NCI-H748 (cell line): Measurements from ENCODE around the gene CCDC112.
A peak's percentile ranks its signal among the peaks of the same experiment; 100 is the strongest.
"Not testable (repeated sequence)": the region's sequence is repeated elsewhere in the genome, so short reads cannot be mapped to it uniquely, and the experiment has no call there.

Source experiments
- DNase-seq: peaks from one replicate; lab custom pipeline; 2025; ENCODE audit not compliant: unreplicated experiment; lab: John Stamatoyannopoulos, UW

The CCDC112 gene

DNA sequence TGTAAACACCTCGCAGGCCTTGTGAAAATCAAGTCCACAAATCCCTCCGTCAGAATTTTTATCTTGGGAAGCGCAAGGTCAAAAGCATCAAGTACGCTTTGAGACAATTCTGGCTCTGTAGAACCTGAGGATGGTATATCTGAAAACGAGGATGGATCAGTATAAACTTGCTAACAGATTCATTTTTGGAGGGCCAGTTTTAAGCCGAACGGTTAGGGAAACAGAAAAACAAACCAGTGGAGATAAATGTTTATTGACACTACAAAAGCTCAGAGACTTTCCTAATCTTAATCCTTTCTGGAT is 33.4 kb downstream of the CCDC112 start:
- DNase-seq = no peak

DNA sequence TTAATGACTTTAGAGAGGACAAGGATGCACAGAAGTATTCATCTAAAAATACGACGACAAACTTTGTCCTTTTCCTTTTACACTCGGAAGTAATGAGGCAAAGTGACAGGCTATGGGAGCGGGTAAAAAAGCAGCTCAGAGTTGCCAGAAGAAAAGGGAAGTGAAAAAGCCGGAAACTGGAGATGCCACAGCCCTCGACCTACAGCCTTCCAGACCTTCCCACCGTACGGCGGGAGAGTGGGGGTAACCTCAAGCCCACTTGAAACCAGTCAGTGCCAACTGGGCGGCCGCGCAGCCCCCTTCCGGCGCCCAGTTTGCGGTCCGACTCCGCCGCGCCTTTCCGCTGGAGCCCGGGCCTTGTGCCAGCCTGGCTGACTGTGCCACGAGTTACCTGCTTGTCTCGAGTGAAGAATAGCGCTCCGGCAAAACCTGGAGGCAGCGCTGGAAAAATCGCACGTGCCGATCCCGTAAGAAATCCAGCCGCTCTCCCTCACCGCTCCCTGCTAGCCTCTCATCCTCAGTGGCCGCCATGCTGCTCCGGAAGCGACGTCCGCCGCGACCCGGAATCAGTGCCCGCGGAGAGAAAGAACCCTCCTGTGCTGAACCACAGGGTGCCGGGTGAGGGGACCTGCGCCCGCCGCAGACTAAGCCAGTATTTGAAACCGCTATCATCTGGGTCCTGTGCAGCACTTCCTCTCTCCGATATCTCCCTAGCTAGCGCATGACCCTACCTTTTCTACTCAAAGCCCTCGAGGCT is 34.0 kb downstream of the CCDC112 start, which contains the start of gene PGGT1B:
Gene PGGT1B (minus strand): TSS at position 557 of the 757 bp plus-strand sequence. CDS start 26 bp downstream, at position 531.
- peak; percentile 82 for DNase-seq

DNA sequence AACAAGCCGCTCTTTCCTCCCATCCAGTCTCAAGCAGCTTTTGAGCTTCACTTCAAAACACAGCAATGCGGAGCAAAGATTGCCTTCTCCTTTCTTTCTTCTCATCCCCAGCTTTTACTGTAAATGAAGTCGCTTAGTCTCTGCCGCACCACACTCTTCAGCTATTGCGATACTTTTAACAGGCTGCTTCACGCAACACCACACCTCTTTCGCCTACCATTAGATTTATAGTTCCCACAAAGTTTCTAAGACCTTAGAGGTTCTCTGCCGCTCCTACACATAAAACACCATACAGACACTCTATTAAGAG is 34.5 kb downstream of the CCDC112 start:
- DNase-seq = peak; percentile 23

DNA sequence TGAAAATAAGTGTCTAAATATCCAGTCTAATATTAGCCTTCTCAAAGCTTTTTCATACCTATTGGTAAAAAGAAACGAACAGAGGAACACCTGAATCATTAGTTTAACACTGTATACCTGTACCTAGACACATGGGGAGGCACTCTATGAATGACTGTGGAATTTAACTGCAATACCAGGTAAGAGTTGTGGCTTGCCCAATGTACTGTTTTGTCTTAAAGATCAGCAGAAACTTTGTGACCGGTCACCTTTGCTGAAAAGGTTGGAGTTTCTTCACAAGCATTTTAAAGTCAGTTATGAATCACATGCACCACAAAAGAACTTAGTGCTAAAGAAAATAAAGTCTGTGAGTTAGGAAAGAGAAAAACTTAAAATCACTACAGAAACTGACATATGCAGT is 36.2 kb downstream of the CCDC112 start:
- no peak for DNase-seq

DNA sequence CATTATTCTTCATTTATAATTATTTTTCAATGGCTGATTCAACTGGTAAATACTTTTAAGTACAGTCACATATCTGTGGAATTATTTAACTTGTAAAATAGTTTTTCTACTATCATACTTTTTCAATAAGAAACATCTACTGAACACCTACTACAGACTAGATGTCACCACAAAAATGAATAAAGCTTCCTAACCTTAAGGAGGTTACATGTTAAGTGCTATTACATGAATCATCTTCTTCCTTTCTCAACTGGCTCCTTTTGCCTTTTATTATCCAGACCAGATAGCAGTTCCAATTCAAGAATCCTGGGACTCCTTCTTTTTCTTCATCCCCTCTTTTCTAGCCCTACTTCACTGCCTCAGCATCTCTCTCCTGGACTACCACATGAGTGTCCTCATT is 38.5 kb downstream of the CCDC112 start:
- DNase-seq = no peak

DNA sequence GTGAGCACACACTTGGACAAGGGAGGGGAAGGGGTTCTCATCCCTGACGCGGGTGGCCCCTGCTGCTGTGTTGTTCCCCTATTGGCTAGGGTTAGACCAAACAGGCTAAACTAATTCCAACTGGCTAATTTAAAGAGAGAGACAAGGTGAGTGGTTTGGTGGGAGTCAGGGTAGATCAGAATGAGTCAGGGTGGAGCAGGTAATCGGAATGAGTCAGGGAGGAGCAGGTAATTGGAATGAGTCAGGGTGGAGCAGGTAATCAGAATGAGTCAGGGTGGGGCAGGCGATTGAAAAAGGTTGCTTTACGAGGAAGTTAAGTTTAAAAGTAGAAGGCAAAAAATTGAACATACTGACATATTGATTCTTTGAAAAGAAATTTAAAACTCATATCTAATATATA is 47.1 kb downstream of the CCDC112 start:
- not testable (repeated sequence) for DNase-seq

DNA sequence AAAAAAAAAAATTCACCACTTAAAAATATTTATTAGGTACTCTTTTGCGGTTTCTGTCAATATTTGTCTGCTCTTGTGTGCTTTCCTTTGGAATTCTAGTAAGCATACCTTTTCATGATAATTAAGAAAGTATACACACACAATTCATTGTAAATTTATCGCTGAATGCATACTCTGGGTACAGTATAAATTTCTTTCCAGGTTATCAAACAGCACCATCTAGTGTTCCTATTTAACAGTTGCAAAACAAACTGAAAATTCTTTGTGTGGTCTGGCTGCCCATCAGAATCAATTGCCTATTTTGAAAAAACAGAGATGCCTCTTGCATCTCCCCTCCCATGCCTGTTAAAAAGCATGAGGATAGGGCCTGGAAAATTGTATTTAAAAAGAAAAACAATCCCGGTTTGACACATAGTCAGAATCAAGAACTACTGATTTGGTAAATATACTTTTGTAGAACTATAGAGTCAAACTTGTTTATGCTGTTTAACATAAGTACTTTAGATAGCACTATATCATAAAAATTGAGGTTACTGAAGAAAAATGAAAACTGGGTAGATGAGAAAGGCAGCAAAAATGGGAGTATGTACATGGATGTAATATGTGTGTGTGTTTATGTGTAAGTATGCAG is 50.0 kb downstream of the CCDC112 start:
- DNase-seq = peak; percentile 54

DNA sequence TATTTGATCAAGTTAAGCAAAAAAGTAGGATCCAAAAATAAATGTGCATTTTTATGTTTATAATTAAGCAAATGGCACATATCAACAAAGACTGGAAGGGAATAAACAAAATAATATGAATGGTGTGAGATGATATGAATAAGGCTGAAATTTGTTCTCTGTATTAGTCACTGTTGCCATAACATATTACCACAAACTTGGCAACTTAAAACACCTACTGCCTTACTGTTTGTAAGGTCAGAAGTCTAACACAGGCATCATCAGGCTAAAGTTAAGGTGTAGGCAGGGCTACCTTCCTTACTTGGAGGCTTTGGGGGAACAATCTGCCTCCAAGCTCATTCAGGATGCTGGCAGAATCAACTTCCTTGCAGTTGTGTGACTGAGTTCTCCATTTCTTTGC is 53.0 kb downstream of the CCDC112 start:
- DNase-seq = no peak

DNA sequence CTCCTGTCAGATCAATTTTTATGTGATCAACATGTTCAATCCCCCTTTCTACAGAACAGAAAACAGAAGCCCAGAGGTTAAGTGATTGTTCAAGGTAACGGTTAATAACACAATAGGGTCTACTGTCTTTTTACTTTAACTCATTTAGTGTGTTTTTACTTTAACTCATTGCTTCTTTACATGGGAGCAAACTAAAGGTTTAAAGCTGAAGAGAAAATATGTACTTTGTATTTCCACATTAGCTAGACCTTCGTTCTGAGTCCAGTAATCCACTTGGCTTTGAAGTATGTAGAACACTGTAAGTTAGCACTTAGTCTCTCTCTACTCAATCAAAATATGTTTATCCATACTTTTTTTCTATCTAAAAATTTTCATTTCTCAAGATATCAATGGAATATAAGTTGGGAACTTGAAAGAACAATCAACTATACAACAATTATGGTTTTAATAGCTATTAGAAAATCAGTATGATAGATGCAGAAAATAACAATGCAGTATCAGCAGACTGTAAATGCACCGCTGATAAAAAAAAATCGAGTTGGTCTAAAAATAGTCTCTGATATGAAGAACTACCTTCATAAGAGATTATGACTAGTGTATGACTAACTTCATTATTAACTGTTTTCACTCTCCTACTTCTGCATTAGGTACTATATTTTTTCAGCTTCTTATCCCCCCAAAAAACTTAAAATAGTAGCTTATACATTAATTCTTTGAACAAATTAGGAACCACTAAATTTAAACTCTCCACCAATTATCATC is 54.4 kb downstream of the CCDC112 start:
- no peak for DNase-seq

DNA sequence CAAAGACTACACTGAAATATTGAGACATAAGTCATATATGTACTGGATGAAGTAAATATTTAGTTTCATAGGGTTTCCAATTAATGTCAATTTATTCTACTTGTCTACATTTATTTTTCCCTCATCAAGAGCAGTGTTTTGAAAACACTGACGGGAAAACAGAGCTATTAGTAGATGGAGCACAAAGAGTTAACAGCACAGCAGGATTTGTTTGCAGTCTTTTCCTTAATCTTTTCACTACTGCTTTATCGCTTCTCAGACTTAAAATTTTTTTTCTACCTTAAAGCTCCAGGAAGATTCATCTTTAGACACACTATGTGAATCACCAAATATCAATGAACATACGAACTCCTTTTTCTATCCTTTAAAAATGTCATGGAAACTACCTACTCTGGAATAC is 59.4 kb downstream of the CCDC112 start:
- DNase-seq = no peak

DNA sequence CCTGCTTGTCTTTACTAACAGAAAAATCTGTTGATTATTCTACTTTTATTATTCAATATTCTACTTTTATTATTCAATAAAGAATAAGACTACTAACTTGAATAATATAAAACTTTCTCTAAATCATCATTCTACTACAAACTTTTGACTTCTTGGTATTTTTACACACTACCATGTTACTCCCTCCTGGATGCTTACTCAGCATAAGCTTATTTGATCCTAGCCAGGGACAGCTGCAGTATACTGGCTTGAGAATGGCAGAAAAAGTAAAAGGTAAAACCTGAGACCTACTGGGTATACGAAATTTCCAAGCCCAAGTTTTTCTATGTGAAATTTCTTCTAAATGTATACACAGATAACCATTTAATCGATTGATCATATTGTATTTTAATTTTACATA is 59.9 kb downstream of the CCDC112 start:
- no peak for DNase-seq

DNA sequence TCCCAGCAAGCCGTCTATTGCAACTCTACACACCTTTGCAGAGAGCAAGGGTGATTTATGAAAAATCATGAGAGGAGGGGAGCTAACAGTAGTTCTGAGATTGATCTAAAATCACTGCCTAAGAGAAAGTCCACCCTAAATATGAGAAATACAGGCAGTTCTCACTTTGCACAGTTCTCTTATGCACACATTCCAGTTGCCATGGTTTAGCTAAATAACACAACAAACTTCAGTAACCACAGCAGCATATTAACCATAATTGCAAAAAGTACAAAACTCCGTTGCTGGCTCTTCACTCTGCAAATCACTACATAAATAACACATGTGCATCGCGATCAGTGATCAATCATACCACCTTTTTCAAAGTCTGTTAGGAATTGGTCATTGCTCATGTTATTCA is 64.9 kb downstream of the CCDC112 start:
- DNase-seq = no peak

DNA sequence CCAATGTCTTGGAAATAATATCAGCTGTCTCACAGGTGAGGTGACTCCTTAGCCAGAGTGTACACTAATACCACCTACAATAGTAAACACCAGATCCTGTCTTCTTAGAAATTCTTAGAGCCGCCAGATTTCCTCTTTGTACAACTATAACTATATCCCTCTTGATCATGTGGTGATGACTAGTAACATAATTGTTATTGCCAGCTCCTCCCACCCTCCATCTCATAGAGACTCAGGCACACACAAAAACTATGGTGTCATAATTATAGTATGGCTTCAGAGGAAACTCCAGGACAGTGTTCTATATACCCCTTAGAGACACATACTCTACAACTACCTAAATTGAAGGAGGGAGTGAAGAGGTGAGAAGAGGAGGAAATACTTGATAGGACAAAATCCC is 66.8 kb downstream of the CCDC112 start:
- no peak for DNase-seq

DNA sequence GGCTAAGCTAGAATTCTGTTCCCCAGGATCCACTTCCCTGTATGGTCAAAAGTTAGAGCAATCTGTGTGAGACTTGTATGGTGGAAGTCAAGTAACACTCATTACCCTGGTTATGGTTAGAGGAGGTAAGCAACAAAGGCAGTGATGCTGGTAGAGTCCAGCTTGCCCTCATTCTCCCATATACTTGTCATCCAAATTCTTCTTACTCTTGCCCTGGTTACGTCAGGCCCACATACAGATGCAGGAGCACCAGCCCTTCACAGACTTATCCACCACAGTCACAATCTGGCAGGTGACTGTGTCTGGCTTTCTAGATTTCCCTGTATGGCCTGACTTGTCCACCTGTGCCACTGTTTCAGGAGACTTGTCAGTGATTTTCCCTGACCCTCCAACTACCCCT is 69.2 kb downstream of the CCDC112 start:
- DNase-seq = no peak
